HG03460 (cell line): ENCODE results near the gene ANKRD22.
A peak's percentile ranks its signal among the peaks of the same experiment; 100 is the strongest.
"Not testable (repeated sequence)": the region's sequence is repeated elsewhere in the genome, so short reads cannot be mapped to it uniquely, and the experiment has no call there.

Experiments used
- ATAC-seq: cut with Tn5 transposase; IDR thresholded peaks from one replicate; pipeline ENCODE4 v1.9.1; 2021; ENCODE audit not compliant: unreplicated experiment

The ANKRD22 gene

DNA sequence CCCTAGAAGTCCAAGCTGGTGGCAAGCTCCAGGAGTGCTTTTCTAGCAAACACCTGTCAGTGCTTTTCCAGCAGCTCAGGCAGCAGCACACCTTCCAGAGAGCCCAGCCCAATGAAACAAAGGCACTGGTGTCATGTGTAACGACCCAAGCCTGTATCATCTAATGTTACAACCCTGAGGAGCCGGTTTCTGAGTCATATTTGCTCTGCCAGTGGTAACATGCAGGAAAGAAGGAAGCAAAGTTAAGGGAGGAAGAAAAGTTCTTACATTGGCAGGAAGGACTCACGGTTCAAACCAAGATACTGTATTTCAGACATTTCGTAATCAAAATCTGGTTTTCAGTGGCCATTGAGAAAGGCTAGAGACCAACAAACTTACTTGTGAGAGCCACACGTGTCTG lies at the start of gene ANKRD22:
Gene ANKRD22 (minus strand): TSS at position 139 of the 400 bp plus-strand sequence. CDS start 237 bp downstream, outside the sequence.
- ATAC-seq: no peak

- ATAC-seq: no peak
These were observed 48.2 kb upstream of the ANKRD22 start for GRCh38 chr10:88899886-88900285.

- ATAC-seq: no peak
These were observed 47.1 kb upstream of the ANKRD22 start for GRCh38 chr10:88898727-88899126.

DNA sequence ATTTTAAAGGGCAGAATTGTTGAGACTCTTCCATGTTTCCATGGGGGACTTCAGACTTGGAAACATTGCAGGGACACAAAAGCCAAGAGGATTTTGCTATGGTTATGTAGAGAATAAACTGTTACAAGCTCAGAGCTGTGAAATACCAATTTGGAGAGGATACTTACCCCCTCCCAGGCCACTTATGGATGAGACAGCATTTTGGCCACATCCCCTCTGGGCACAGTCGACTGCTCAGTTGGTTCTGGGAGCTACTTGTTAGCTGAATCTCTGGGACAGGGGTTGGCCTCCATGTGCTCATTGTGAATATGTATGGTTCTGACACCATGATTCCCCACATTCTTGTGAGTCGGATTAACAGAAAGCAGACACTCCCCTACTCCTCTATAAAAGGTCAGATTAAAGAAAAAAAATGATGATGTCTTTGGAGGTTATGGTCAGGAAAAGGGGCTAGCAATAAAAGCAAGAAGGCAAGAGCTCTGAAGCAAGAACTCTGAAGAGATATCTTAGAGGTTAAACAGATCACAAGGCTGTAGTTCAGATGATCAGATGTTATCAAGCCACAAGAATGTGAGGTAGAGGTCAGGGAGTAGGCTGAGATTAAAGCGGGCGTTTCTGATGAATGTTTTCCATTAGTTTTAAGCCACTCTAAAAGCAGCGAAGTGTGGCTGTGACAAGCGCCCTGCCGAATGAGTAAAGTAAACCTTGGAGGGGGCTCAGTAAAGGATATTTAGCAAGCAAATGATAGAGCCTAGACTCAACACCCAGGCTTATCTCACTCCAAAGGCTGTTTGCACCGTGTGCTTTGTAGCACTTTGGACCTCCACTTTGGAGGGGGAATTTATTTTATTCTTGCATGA lies 45.6 kb upstream of the ANKRD22 start:
- no peak for ATAC-seq

- no peak for ATAC-seq
These were observed 44.8 kb upstream of the ANKRD22 start for GRCh38 chr10:88896372-88896993.

DNA sequence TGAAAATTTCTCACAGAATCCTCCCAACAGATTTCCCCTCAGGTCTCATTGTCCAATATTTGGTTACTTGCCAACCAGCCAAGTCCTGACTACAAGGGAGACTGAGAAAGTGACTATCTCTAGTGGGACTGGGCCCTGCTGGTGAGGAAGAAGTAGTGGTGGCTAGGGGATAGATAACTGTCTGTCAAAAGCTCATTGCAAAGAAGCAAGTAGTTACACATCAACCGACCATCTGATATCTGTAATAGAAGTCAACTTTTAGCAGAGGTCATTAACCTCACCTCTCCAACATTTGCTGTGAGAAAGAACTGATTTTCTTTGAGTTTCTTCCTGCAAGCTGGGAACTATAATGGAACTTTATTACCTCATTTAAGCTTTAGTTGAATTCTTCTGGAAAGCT lies 43.6 kb upstream of the ANKRD22 start:
- ATAC-seq: peak; percentile 57

DNA sequence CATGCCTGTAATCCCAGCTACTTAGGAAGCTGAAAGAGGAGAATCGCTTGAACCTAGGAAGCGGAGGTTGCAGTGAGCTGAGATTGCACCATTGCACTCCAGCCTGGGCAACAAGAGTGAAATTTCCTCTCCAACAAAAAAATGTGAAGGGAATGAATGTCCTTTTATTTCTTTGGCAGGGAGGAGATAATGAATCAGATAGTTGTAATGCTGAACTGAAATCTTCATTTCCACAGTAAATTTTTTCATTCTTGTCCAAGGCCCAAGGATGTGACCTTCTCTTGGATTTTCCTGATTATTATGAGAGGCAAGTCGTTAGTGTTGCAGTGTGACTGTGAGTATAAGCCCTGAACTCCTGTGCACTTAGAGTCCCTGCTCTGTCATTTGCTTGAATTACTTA lies 42.0 kb upstream of the ANKRD22 start:
- ATAC-seq: no peak

- ATAC-seq: no peak
These were observed 40.8 kb upstream of the ANKRD22 start for GRCh38 chr10:88892222-88892967.

- ATAC-seq: no peak
These were observed 39.2 kb upstream of the ANKRD22 start for GRCh38 chr10:88890681-88891381.

DNA sequence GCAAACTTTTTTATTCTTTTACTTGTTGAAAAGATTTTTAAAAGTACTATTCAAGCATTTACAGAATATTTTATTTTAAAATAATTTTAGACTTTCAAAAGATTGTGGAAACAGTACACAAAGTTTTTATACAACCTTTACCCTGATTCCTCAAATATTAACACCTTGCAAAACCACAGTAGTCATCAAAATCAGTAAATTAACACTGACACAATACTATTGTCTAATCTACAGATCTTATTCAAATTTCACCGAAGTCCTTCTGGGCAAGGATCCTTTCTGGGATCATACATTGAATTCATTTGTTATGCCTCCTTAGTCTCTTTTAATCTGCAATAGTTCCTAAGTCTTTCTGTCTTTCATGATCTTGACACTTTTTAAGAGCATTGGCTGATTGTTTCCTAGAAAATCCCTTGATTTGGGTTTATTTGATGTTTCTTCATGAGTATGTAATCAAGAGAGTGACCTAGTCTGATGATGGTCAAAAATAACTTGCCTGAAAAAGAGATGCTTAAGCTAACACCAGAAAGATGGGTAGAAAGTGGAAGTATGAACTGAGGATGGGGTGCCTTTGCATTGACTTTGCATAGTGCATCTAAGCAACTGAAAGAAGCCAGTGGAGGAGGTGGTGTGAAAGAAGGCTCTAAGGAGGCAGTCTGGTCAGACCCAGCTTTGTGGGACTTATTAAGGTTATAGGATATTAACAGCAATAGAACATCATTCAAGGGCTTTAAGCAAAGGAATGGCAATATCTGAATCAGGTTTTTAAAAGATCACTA lies 38.1 kb upstream of the ANKRD22 start:
- peak; percentile 73 for ATAC-seq

- ATAC-seq: no peak
These were observed 37.3 kb upstream of the ANKRD22 start for GRCh38 chr10:88888810-88889445.

DNA sequence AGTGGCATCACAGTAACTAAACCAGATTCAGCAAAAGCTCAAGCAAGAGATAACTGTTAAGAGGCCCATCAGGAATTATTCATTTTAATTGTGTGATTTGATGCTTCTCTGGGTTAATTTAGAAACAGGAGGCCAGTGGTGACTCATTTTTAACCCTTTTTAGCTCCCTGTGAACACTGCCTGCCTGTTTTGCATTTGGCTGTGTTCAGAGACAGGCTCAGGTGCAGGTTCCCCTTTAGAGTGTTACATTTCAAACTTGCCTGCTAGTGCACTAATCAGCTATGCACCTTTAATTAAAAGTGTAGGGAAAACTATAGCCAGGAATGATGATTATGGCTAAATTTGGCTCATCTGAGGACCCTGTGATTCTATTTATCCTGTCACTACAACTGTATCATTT lies 34.9 kb upstream of the ANKRD22 start:
- ATAC-seq: peak; percentile 62

DNA sequence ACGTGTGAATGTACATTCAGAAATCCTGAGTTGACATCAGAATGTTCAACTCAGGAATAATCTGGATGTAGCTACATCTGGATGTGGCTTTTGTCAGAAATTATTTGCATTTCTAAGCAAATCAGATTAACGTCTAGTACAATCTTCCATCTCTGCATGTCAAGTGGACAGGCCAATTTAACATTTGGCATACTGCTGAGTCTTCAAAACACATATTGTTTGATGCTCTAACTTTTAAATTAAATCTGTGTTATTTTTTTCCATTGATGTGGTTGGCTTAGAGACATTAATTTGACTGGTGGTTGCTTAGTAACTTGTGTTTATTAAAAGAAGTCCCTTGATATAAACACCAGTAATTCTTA lies 31.8 kb upstream of the ANKRD22 start:
- no peak for ATAC-seq

GRCh38 chr10:88882646-88883447 lies 31.2 kb upstream of the ANKRD22 start:
- not testable (repeated sequence) for ATAC-seq

DNA sequence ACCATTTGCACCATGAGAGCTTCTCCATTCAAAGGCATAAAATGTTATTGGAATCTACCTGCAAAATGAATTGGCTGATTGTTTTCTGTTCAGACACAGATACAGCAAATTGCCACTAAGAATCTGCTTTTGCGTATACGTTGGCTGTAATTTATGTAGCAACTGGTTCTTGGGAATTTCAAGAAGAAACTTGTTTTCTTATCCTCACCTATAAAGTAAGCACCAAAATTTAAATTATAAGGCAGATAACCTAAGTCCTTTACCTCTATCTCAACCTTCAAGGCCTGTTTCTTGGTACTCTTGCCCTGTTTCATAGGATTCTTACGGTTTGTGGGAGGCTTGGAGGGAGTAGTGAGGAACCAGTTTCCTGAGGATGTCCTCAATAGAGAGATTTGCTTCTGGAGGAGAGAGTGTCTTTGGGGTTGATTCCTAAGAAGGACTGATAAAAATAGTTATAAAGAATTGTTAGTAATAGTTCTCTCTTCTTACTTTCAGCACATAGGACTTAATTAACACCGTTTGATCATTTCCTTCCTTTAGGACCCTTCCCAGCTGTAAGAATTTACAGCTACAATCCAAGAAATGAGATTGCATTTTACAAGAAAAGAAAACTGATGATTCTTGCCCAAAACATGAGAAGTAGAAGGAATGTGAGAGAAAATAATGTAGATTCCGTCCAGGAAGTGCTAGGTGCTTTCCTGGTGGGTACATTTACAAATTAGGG lies 30.4 kb upstream of the ANKRD22 start:
- ATAC-seq: no peak

GRCh38 chr10:88881320-88881719 lies 29.7 kb upstream of the ANKRD22 start:
- no peak for ATAC-seq

- ATAC-seq: peak; percentile 63
These were observed 28.8 kb upstream of the ANKRD22 start for GRCh38 chr10:88880282-88881076.
